Endothelial cell of umbilical vein (primary cell): ENCODE data around the gene KDM3B. TPM values are rescaled to one million over a fixed set of nuclear protein-coding genes. Genes with fewer than 3 reads are reported as not detected.

Experiments
- BruUV-seq: library from RNA; stranded (reverse); fragments of 400-500 nt; replicated peaks from 2 replicates; lab custom pipeline; 2021; lab: Mats Ljungman, UMichigan
- CTCF ChIA-PET: fragments of 300-600, 350-600 bp; sonication (Branson Sonifier 250); formaldehyde crosslinking; loops from one replicate; lab custom pipeline; 2021; ENCODE audit warnings: antibody characterized with exemption, inconsistent platforms; lab: Charles Lee
- POLR2A ChIA-PET: fragments of 300-600, 350-600 bp; sonication (Branson Sonifier 250); formaldehyde crosslinking; loops from one replicate; lab custom pipeline; 2021; ENCODE audit warnings: antibody characterized with exemption, inconsistent platforms; lab: Charles Lee
- DNase-seq: peaks from one replicate; pipeline ENCODE4 v3.0.0-alpha.2; 2011; ENCODE audit warnings: low read depth, low spot score
- FAIRE-seq: peaks from 2 replicates; lab custom pipeline; 2011; peaks lifted over from hg19 to GRCh38; lab: Jason Lieb, UNC
- H2AFZ ChIP-seq: 2 replicates; pipeline ENCODE4 v1.6.0; 2012; ENCODE audit warnings: low read depth, low read length, control low read depth, inconsistent platforms
- H3K27ac ChIP-seq: 2 replicates; pipeline ENCODE4 v1.5.1; 2011; ENCODE audit warnings: low read depth, mild to moderate bottlenecking, control low read depth, low read length, moderate library complexity; ENCODE audit not compliant: insufficient read depth
- H3K27me3 ChIP-seq, 2 experiments: 2 replicates each; pipeline versions ENCODE4 v1.6.0 to v1.6.1; 2011; ENCODE audit warnings: low read length in 2 of 2, mixed read lengths in 1 of 2; ENCODE audit not compliant: control insufficient read depth in 2 of 2, insufficient read depth in 2 of 2
- H3K36me3 ChIP-seq, 2 experiments: 2 replicates in 1 of 2; 3 replicates in 1 of 2; pipeline ENCODE4 v1.5.1; 2011; ENCODE audit warnings: low read length in 2 of 2, mild to moderate bottlenecking in 1 of 2, moderate library complexity in 1 of 2; ENCODE audit not compliant: control insufficient read depth in 2 of 2, insufficient read depth in 2 of 2; ENCODE audit errors: extremely low read depth in 1 of 2
- H3K4me1 ChIP-seq: 3 replicates; pipeline ENCODE4 v1.5.1; 2011; ENCODE audit warnings: mild to moderate bottlenecking, low read length; ENCODE audit not compliant: control insufficient read depth, insufficient read depth; ENCODE audit errors: extremely low read depth
- H3K4me2 ChIP-seq: 2 replicates; pipeline ENCODE4 v1.6.1; 2011; ENCODE audit warnings: low read length, control low read depth, mixed read lengths; ENCODE audit not compliant: insufficient read depth
- H3K4me3 ChIP-seq, 3 experiments: fragments of 200-600 bp in 1 of 3; sonication (generic), shearing (Covaris generic) in 1 of 3; replicated peaks in 1 of 3; 2 replicates each; pipeline ENCODE4 v1.5.1; 2011 to 2016; ENCODE audit warnings: control low read depth in 3 of 3, low read length in 3 of 3, mild to moderate bottlenecking in 2 of 3, inconsistent platforms in 1 of 3, low read depth in 1 of 3, moderate library complexity in 1 of 3; ENCODE audit not compliant: insufficient read depth in 1 of 3
- H3K79me2 ChIP-seq: 2 replicates; pipeline ENCODE4 v1.6.0; 2012; ENCODE audit warnings: low read length, inconsistent platforms; ENCODE audit not compliant: control insufficient read depth, insufficient read depth
- H3K9ac ChIP-seq: replicated peaks from 2 replicates; pipeline ENCODE3; 2011; ENCODE audit warnings: low read length, control low read depth; ENCODE audit not compliant: insufficient read depth; ENCODE audit errors: extremely low read depth
- H3K9me1 ChIP-seq: replicated peaks from 3 replicates; pipeline ENCODE4 v1.6.0; 2011; ENCODE audit warnings: mild to moderate bottlenecking, low read length; ENCODE audit not compliant: control insufficient read depth, insufficient read depth; ENCODE audit errors: extremely low read depth
- H3K9me3 ChIP-seq: replicated peaks from 2 replicates; pipeline ENCODE4 v1.5.1; 2012; ENCODE audit warnings: low read length, inconsistent platforms; ENCODE audit not compliant: control insufficient read depth, insufficient read depth
- H4K20me1 ChIP-seq: replicated peaks from 2 replicates; pipeline ENCODE3; 2011; ENCODE audit warnings: mild to moderate bottlenecking, low read length; ENCODE audit not compliant: control insufficient read depth, insufficient read depth; ENCODE audit errors: extremely low read depth
- CTCF ChIP-seq, 2 donors: IDR thresholded peaks; 1 replicate in 1 of 2; 2 replicates in 1 of 2; pipeline ENCODE4 v1.5.1; 2011; ENCODE audit warnings: low read length in 2 of 2, mild to moderate bottlenecking in 2 of 2, moderate library complexity in 2 of 2, control low read depth in 1 of 2, inconsistent platforms in 1 of 2, low read depth in 1 of 2; ENCODE audit not compliant: insufficient read depth in 1 of 2; ENCODE audit errors: extremely low read depth in 1 of 2
- GATA2 ChIP-seq: IDR thresholded peaks from 2 replicates; pipeline ENCODE4 v1.7.0; 2011; ENCODE audit warnings: low read depth, mild to moderate bottlenecking, moderate library complexity, mixed read lengths, low read length; ENCODE audit not compliant: insufficient read length, insufficient read depth
- JUN ChIP-seq: IDR thresholded peaks from 2 replicates; pipeline ENCODE4 v1.6.1; 2011; ENCODE audit warnings: borderline replicate concordance, low read depth; ENCODE audit not compliant: insufficient read length, insufficient read depth
- MYC ChIP-seq: IDR thresholded peaks from one replicate; pipeline ENCODE4 v1.6.1; 2011; ENCODE audit warnings: mild to moderate bottlenecking, low read depth, low read length
- POLR2A ChIP-seq: IDR thresholded peaks from 2 replicates; pipeline ENCODE4 v1.6.1; 2012; ENCODE audit warnings: low read depth, mild to moderate bottlenecking, control low read depth, low read length
- POLR2AphosphoS5 ChIP-seq: IDR thresholded peaks from 2 replicates; pipeline ENCODE4 v1.6.1; 2012; ENCODE audit warnings: low read depth, mild to moderate bottlenecking, control low read depth, low read length, moderate library complexity; ENCODE audit not compliant: insufficient read depth
- dilution Hi-C: fragments of 300-500 bp; cut with MboI; formaldehyde crosslinking; loops from one replicate; pipeline ENCODE4 v1.15.0; 2019; ENCODE audit warnings: low sequenced_read_pairs; ENCODE audit not compliant: extremely low pct_ligation_motif_present
- intact Hi-C: fragments of 100-400 bp; cut with micrococcal nuclease; formaldehyde crosslinking; loops from one replicate; pipeline ENCODE4 v1.10.0; 2022
- polyA plus RNA-seq, 4 experiments: library from polyadenylated mRNA; depleted of rRNA in 3 of 4; stranded (reverse) in 3 of 4; unstranded in 1 of 4; fragments of >200 nt; gene quantifications; 2 replicates each; pipeline versions ENCODE4 v1.2.1 to v1.2.3, GENCODE V29; 2011 to 2012; ENCODE audit warnings: missing spikeins in 1 of 4
- total RNA-seq: library from RNA; stranded (reverse); gene quantifications from 2 replicates; pipeline ENCODE4 v1.2.3, GENCODE V29; 2021

The KDM3B gene
- total and polyA plus RNA-seq, 2 donors (not counting 3 experiments of a cell fraction or from before 2014, with no cell fraction given): 19.0 to 55.7 TPM

DNA sequence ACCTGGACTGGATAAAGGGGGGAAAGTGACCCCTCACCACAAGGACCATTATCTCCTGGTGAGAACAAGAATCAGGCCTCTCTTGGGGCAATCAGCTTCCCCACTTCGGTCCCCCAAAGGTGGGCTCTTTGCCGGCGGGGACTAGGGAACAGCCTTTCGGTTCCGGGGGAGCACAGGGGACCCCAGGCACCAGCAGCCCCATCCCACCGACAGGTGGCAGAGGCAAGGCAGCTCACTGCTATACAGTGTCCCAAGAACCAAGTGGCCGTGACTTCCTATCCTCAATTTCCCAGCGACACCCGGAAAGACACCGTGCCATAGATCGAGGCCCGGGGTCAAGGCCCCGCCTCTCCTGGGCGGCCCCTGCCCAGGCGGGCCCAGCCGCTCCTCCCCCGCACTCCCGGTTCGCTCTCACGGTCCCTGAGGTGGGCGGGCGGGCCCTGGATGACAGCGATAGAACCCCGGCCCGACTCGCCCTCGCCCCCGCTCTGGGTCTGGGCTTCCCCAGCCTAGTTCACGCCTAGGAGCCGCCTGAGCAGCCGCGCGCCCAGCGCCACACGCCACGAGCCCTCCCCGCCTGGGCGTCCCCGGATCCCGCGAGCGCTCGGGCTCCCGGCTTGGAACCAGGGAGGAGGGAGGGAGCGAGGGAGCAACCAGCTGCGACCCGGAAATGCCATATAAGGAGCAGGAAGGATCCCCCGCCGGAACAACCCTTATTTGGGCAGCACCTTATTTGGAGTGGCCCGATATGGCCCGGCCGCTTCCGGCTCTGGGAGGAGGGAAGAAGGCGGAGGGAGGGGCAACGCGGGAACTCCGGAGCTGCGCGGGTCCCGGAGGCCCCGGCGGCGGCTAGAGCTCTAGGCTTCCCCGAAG, 112.1 kb downstream of the KDM3B start:
- Histone ChIP-seq H3K79me2 (peaks cover 5% of the 10 kb centered on the region), H3K4me2 (peak overlapping the region; percentile 93), H2AFZ (peak overlapping the region; percentile 92), H3K9me3 (no peaks in the 10 kb centered on the region), H3K9ac (peak overlapping the region; percentile 88), H3K4me1 (peaks cover 16% of the 10 kb centered on the region), H4K20me1 (no peaks in the 10 kb centered on the region), H3K4me3 (peak overlapping the region; percentile 62 to 84 (median 69)), H3K27ac (peak overlapping the region; percentile 90), H3K27me3 (no peaks in the 10 kb centered on the region), H3K36me3 (peaks cover 0 to 3% of the 10 kb centered on the region in 2 experiments), H3K9me1 (no peaks in the 10 kb centered on the region)
- ChIA-PET CTCF (interaction anchor here (0.5 to 5.0 kb wide), 11 partner anchors 9 to 160 kb away, joined by 3 to 70 read pairs (median 6); no protein-coding TSS in a partner anchor), POLR2A (interaction anchor here (1.1 to 1.6 kb wide), 2 partner anchors 25 to 28 kb away, joined by 3 to 6 read pairs; no protein-coding TSS in a partner anchor)
- FAIRE-seq (peak; percentile 98), DNase-seq (peak; percentile 97)
- BruUV-seq: TSS peak; percentile 77
- TF ChIP-seq POLR2A: no peak
- TF ChIP-seq JUN: no peak
- no peak for TF ChIP-seq POLR2AphosphoS5
- peak in 1 of 2 donors; percentile 3 for TF ChIP-seq CTCF (IDR thresholded peaks at IDR 0.05; ENCODE audit: extremely low read depth in 1 of 2, insufficient read depth in 1 of 2, low read depth in 1 of 2, low read length in 2 of 2)
- TF ChIP-seq GATA2: no peak
- TF ChIP-seq MYC: no peak
- intact Hi-C loops: loop anchor here (1.0 kb wide), 4 partner anchors 14 to 79 kb away; partner anchors contain the start of gene ETF1
- dilution Hi-C loops: no loop called here
